Endothelial cell of umbilical vein (primary cell): Measurements from ENCODE around the gene TRMT112. TPM values are rescaled to one million over a fixed set of nuclear protein-coding genes. Genes with fewer than 3 reads are reported as not detected.

ENCODE experiments used
- BruUV-seq: library from RNA; stranded (reverse); fragments of 400-500 nt; replicated peaks from 2 replicates; lab custom pipeline; 2021; lab: Mats Ljungman, UMichigan
- CTCF ChIA-PET: fragments of 300-600, 350-600 bp; sonication (Branson Sonifier 250); formaldehyde crosslinking; loops from one replicate; lab custom pipeline; 2021; ENCODE audit warnings: antibody characterized with exemption, inconsistent platforms; lab: Charles Lee
- POLR2A ChIA-PET: fragments of 300-600, 350-600 bp; sonication (Branson Sonifier 250); formaldehyde crosslinking; loops from one replicate; lab custom pipeline; 2021; ENCODE audit warnings: antibody characterized with exemption, inconsistent platforms; lab: Charles Lee
- DNase-seq: peaks from one replicate; pipeline ENCODE4 v3.0.0-alpha.2; 2011; ENCODE audit warnings: low read depth, low spot score
- FAIRE-seq: peaks from 2 replicates; lab custom pipeline; 2011; peaks lifted over from hg19 to GRCh38; lab: Jason Lieb, UNC
- H2AFZ ChIP-seq: 2 replicates; pipeline ENCODE4 v1.6.0; 2012; ENCODE audit warnings: low read depth, low read length, control low read depth, inconsistent platforms
- H3K27ac ChIP-seq: 2 replicates; pipeline ENCODE4 v1.5.1; 2011; ENCODE audit warnings: low read depth, mild to moderate bottlenecking, control low read depth, low read length, moderate library complexity; ENCODE audit not compliant: insufficient read depth
- H3K27me3 ChIP-seq, 2 experiments: 2 replicates each; pipeline versions ENCODE4 v1.6.0 to v1.6.1; 2011; ENCODE audit warnings: low read length in 2 of 2, mixed read lengths in 1 of 2; ENCODE audit not compliant: control insufficient read depth in 2 of 2, insufficient read depth in 2 of 2
- H3K36me3 ChIP-seq, 2 experiments: 2 replicates in 1 of 2; 3 replicates in 1 of 2; pipeline ENCODE4 v1.5.1; 2011; ENCODE audit warnings: low read length in 2 of 2, mild to moderate bottlenecking in 1 of 2, moderate library complexity in 1 of 2; ENCODE audit not compliant: control insufficient read depth in 2 of 2, insufficient read depth in 2 of 2; ENCODE audit errors: extremely low read depth in 1 of 2
- H3K4me1 ChIP-seq: 3 replicates; pipeline ENCODE4 v1.5.1; 2011; ENCODE audit warnings: mild to moderate bottlenecking, low read length; ENCODE audit not compliant: control insufficient read depth, insufficient read depth; ENCODE audit errors: extremely low read depth
- H3K4me2 ChIP-seq: 2 replicates; pipeline ENCODE4 v1.6.1; 2011; ENCODE audit warnings: low read length, control low read depth, mixed read lengths; ENCODE audit not compliant: insufficient read depth
- H3K4me3 ChIP-seq, 3 experiments: fragments of 200-600 bp in 1 of 3; sonication (generic), shearing (Covaris generic) in 1 of 3; replicated peaks in 1 of 3; 2 replicates each; pipeline ENCODE4 v1.5.1; 2011 to 2016; ENCODE audit warnings: control low read depth in 3 of 3, low read length in 3 of 3, mild to moderate bottlenecking in 2 of 3, inconsistent platforms in 1 of 3, low read depth in 1 of 3, moderate library complexity in 1 of 3; ENCODE audit not compliant: insufficient read depth in 1 of 3
- H3K79me2 ChIP-seq: 2 replicates; pipeline ENCODE4 v1.6.0; 2012; ENCODE audit warnings: low read length, inconsistent platforms; ENCODE audit not compliant: control insufficient read depth, insufficient read depth
- H3K9ac ChIP-seq: replicated peaks from 2 replicates; pipeline ENCODE3; 2011; ENCODE audit warnings: low read length, control low read depth; ENCODE audit not compliant: insufficient read depth; ENCODE audit errors: extremely low read depth
- H3K9me1 ChIP-seq: replicated peaks from 3 replicates; pipeline ENCODE4 v1.6.0; 2011; ENCODE audit warnings: mild to moderate bottlenecking, low read length; ENCODE audit not compliant: control insufficient read depth, insufficient read depth; ENCODE audit errors: extremely low read depth
- H3K9me3 ChIP-seq: replicated peaks from 2 replicates; pipeline ENCODE4 v1.5.1; 2012; ENCODE audit warnings: low read length, inconsistent platforms; ENCODE audit not compliant: control insufficient read depth, insufficient read depth
- H4K20me1 ChIP-seq: replicated peaks from 2 replicates; pipeline ENCODE3; 2011; ENCODE audit warnings: mild to moderate bottlenecking, low read length; ENCODE audit not compliant: control insufficient read depth, insufficient read depth; ENCODE audit errors: extremely low read depth
- CTCF ChIP-seq, 2 donors: IDR thresholded peaks; 1 replicate in 1 of 2; 2 replicates in 1 of 2; pipeline ENCODE4 v1.5.1; 2011; ENCODE audit warnings: low read length in 2 of 2, mild to moderate bottlenecking in 2 of 2, moderate library complexity in 2 of 2, control low read depth in 1 of 2, inconsistent platforms in 1 of 2, low read depth in 1 of 2; ENCODE audit not compliant: insufficient read depth in 1 of 2; ENCODE audit errors: extremely low read depth in 1 of 2
- EZH2 ChIP-seq: IDR thresholded peaks from 2 replicates; pipeline ENCODE4 v1.6.1; 2012; ENCODE audit warnings: borderline replicate concordance, low read depth, mild to moderate bottlenecking, moderate library complexity, low read length, inconsistent platforms; ENCODE audit not compliant: severe bottlenecking
- GATA2 ChIP-seq: IDR thresholded peaks from 2 replicates; pipeline ENCODE4 v1.7.0; 2011; ENCODE audit warnings: low read depth, mild to moderate bottlenecking, moderate library complexity, mixed read lengths, low read length; ENCODE audit not compliant: insufficient read length, insufficient read depth
- JUN ChIP-seq: IDR thresholded peaks from 2 replicates; pipeline ENCODE4 v1.6.1; 2011; ENCODE audit warnings: borderline replicate concordance, low read depth; ENCODE audit not compliant: insufficient read length, insufficient read depth
- POLR2A ChIP-seq: IDR thresholded peaks from 2 replicates; pipeline ENCODE4 v1.6.1; 2012; ENCODE audit warnings: low read depth, mild to moderate bottlenecking, control low read depth, low read length
- POLR2AphosphoS5 ChIP-seq: IDR thresholded peaks from 2 replicates; pipeline ENCODE4 v1.6.1; 2012; ENCODE audit warnings: low read depth, mild to moderate bottlenecking, control low read depth, low read length, moderate library complexity; ENCODE audit not compliant: insufficient read depth
- dilution Hi-C: fragments of 300-500 bp; cut with MboI; formaldehyde crosslinking; loops from one replicate; pipeline ENCODE4 v1.15.0; 2019; ENCODE audit warnings: low sequenced_read_pairs; ENCODE audit not compliant: extremely low pct_ligation_motif_present
- intact Hi-C: fragments of 100-400 bp; cut with micrococcal nuclease; formaldehyde crosslinking; loops from one replicate; pipeline ENCODE4 v1.10.0; 2022
- polyA plus RNA-seq, 4 experiments: library from polyadenylated mRNA; depleted of rRNA in 3 of 4; stranded (reverse) in 3 of 4; unstranded in 1 of 4; fragments of >200 nt; gene quantifications; 2 replicates each; pipeline versions ENCODE4 v1.2.1 to v1.2.3, GENCODE V29; 2011 to 2012; ENCODE audit warnings: missing spikeins in 1 of 4
- total RNA-seq: library from RNA; stranded (reverse); gene quantifications from 2 replicates; pipeline ENCODE4 v1.2.3, GENCODE V29; 2021

Gene TRMT112
- total and polyA plus RNA-seq, 2 donors (not counting 3 experiments of a cell fraction or from before 2014, with no cell fraction given) = 195 to 575 TPM

- intact Hi-C loops (loop anchor here (5.0 kb wide), 1 partner anchor 116 kb away; the partner anchor contains the start of gene FKBP2), dilution Hi-C loops (no loop called here)
- no peaks in the 10 kb centered on the region for H3K9me1 ChIP-seq
- TF ChIP-seq JUN (no peak), POLR2AphosphoS5 (no peak), CTCF (IDR thresholded peaks at IDR 0.05; ENCODE audit: extremely low read depth in 1 of 2, insufficient read depth in 1 of 2, low read depth in 1 of 2, low read length in 2 of 2) (no peak), EZH2 (no peak), POLR2A (no peak), GATA2 (no peak)
- H3K79me2 ChIP-seq = peaks cover 10% of the 10 kb centered on the region
- CTCF ChIA-PET = interaction anchor here (1.3 to 4.5 kb wide), 3 partner anchors 15 to 58 kb away, joined by 3 to 107 read pairs (median 16); partner anchors contain the start of genes PRDX5 and TRMT112
- no peak for FAIRE-seq
- peak overlapping the region; percentile 70 for H3K27ac ChIP-seq
- no TSS peak for BruUV-seq
- peak overlapping the region; percentile 57 for H3K4me2 ChIP-seq
- POLR2A ChIA-PET = no interaction called here
- no peaks in the 10 kb centered on the region for H3K9me3 ChIP-seq
- H4K20me1 ChIP-seq = no peaks in the 10 kb centered on the region
- H3K27me3 ChIP-seq = no peaks in the 10 kb centered on the region
- peaks cover 22% of the 10 kb centered on the region for H3K4me1 ChIP-seq
- H2AFZ ChIP-seq = peak overlapping the region; percentile 69
- H3K4me3 ChIP-seq = peak overlapping the region in 2 of 3 experiments; percentile 33 to 91
- H3K36me3 ChIP-seq = peaks cover 5 to 15% of the 10 kb centered on the region in 2 experiments
- DNase-seq = no peak
- peak overlapping the region; percentile 44 for H3K9ac ChIP-seq
Observed at GRCh38 chr11:64358536-64358906, 41.2 kb upstream of the TRMT112 start.
